22Rv1 (cell line): Measurements from ENCODE around the gene TOLLIP.

ENCODE experiments used
- H3K27ac ChIP-seq: fragments of 450-650 bp; 2 replicates; pipeline ENCODE4 v1.5.1; 2017
- CTCF ChIP-seq: fragments of 450-650 bp; IDR thresholded peaks from 2 replicates; pipeline ENCODE4 v1.5.1; 2017; ENCODE audit warnings: mild to moderate bottlenecking
- ZFX ChIP-seq: fragments of 450-650 bp; IDR thresholded peaks from 2 replicates; pipeline ENCODE4 v1.6.1; 2017; ENCODE audit warnings: antibody characterized with exemption, borderline replicate concordance

The TOLLIP gene

GRCh38 chr11:1303126-1303821 is 6.2 kb downstream of the TOLLIP start:
- no peak overlapping the region for H3K27ac ChIP-seq
- TF ChIP-seq CTCF: peak; percentile 49
- TF ChIP-seq ZFX: no peak

GRCh38 chr11:1302461-1303125 is 6.8 kb downstream of the TOLLIP start:
- H3K27ac ChIP-seq: no peak overlapping the region
- TF ChIP-seq CTCF: no peak
- no peak for TF ChIP-seq ZFX

GRCh38 chr11:1302041-1302460 is 7.4 kb downstream of the TOLLIP start:
- no peak for TF ChIP-seq ZFX
- no peak for TF ChIP-seq CTCF
- no peak overlapping the region for H3K27ac ChIP-seq

GRCh38 chr11:1301220-1302000 is 8.0 kb downstream of the TOLLIP start:
- H3K27ac ChIP-seq: no peak overlapping the region

GRCh38 chr11:1300569-1301187 is 8.8 kb downstream of the TOLLIP start:
- no peak overlapping the region for H3K27ac ChIP-seq
- TF ChIP-seq CTCF: no peak

More at GRCh38 chr11:1301220-1302000, 8.0 kb downstream of the TOLLIP start:
- TF ChIP-seq ZFX (no peak), CTCF (no peak)

- no peak overlapping the region for H3K27ac ChIP-seq
- TF ChIP-seq CTCF (no peak), ZFX (no peak)
Observed at GRCh38 chr11:1300121-1300520, 9.3 kb downstream of the TOLLIP start.
